Nucleus accumbens (tissue), 56 donors: ENCODE measurements around the gene PRELID3B.

Experiments used
- DNase-seq, 56 donors: peaks; one replicate each; lab custom pipeline; 2025; lab: John Stamatoyannopoulos, UW

PRELID3B gene

DNA sequence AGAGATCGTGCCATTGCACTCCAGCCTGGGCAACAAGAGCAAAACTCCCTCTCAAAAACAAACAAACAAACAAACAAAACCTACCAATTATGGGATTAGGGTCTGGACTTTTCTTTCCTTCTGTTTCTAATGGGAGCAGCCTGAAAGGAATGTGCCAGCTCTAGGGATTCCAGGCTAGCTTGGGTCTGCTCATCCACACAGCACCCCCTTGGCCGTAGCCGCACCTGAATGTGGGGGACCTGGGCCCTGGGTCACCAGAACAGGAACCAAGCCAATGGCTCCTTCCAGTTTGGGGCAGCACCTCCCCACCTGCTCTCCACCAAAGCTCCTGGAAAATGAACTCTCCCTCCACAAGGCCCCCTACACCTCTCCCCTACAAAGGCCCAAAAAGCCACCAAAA is 42.3 kb downstream of the PRELID3B start:
- no peak for DNase-seq

- no peak for DNase-seq
These were observed 43.9 kb downstream of the PRELID3B start for GRCh38 chr20:58998656-58999055.

- DNase-seq, result no peak
These were observed 45.3 kb downstream of the PRELID3B start for GRCh38 chr20:58997141-58997770.

- no peak for DNase-seq
These were observed 46.4 kb downstream of the PRELID3B start for GRCh38 chr20:58996226-58996611.

GRCh38 chr20:58995461-58996225 is 46.9 kb downstream of the PRELID3B start:
- no peak for DNase-seq

DNA sequence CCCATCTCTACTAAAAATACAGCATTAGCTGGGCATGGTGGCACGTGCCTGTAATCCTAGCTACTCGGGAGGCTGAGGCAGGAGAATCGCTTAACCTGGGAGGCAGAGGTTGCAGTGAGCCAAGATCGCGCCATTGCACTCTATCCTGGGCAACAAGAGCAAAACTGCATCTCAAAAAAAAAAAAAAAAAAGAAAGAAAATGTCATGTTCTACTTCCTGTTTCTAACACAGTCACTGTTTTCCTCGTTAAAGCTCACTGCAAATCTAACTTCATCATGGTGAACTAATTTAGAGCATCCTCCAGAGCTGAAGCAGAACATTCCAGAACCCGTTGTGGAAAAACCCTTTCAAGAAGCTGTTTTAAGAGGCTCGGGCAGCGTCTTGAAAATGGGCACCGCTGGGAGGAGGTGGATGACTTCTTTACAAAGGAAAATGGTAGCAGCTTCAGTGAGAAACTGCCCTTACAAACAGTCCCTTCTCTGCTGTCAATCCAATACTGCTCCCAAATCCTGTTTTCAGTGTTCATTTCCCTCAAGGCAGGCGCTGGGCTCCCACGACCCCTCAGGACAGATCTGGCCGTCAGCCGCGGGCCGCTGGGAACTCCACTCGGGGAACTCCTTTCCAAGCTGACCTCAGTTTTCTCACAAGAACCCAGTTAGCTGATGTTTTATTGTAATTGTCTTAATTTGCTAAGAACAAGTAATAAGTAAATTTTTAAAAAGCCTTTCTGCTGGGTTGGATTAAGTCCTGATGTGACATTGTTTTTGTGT is 48.0 kb downstream of the PRELID3B start:
- no peak for DNase-seq

GRCh38 chr20:58993332-58994248 is 49.0 kb downstream of the PRELID3B start:
- DNase-seq, result no peak

DNA sequence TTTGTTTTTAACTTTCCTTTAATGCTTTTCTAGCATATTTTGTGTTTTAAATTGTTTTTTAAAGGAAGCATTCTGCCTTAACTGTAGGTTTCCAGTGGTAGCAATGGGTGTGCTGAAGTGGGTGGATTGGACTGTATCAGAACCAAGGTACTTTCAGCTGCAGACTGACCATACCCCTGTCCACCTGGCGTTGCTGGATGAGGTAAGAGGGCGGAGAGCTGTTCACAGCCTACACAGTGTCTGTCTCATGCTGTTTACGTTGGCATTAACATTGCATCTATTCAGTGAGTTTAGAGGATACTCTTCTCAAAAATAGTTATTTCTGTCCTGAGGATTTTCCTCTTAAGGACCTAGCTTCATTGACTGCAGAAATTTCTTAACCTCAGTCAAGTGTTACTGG is 49.7 kb downstream of the PRELID3B start:
- DNase-seq, result no peak

- no peak for DNase-seq
These were observed 50.9 kb downstream of the PRELID3B start for GRCh38 chr20:58991715-58992114.

GRCh38 chr20:58990651-58991445 is 51.7 kb downstream of the PRELID3B start:
- DNase-seq, result no peak

- DNase-seq, result no peak
These were observed 53.4 kb downstream of the PRELID3B start for GRCh38 chr20:58989196-58989595.

- DNase-seq, result no peak
These were observed 54.1 kb downstream of the PRELID3B start for GRCh38 chr20:58988565-58988882.

DNA sequence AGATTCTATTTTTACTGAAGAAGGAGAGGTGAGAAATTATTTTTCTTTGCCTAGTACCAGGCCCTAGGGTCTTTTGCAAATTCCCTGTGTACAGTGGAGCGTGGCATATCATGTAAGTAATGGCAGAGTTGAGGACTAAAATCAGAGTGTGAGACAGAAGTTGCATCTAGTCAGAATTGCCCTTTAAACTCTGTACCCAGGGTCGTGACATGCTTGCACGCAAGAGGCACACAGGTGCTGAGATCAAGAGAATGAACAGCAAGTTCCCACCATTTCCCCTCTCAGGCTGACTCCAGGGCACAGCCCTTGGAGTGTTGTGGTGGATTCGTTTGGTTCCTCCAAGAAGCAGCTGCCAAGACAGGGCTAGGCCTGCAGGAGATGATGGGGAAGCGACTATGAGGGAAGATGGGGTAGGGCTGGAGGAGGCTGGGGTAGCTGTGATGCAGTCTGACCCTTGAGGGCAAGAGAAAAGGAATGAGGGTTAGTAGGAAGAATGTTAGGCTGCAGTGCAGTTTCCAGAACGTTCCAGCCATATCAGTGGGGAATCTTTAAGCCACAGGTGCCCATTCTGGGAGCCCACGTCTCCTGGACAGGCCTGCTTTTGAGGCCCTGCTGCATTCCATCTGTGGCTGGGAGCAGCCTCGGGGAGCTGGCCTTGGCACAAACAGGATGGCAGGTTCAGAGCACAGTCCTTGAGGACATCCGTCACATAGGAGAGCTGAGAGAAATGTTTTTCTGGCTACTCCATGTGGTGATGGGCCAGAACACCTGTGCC is 54.6 kb downstream of the PRELID3B start:
- DNase-seq, result no peak

DNA sequence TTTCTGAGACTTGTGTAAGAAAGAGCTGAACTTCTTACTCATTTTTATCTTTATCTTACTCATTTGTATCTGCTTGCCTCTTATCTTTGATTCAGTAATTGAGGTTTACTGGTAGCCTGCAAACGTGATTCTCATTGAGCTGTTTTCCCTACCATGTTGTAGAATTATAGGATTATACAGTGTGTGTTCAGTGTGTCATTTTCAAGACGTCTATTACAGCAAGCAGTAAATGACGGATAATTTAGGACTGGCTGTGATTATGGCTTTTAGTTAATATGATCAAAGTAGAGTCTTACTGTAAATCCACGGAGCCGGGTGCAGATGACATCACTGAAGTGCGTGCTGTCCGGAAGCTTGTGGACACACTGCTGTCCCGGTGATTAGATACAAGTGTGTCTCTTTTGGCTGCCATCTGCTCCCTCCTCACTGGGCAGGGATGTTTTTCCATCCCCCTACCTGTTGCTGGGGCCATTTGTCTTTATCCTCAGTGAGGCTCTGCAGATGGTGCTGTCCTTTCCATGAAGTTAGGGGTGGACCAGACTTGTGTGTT is 55.5 kb downstream of the PRELID3B start:
- no peak for DNase-seq

DNA sequence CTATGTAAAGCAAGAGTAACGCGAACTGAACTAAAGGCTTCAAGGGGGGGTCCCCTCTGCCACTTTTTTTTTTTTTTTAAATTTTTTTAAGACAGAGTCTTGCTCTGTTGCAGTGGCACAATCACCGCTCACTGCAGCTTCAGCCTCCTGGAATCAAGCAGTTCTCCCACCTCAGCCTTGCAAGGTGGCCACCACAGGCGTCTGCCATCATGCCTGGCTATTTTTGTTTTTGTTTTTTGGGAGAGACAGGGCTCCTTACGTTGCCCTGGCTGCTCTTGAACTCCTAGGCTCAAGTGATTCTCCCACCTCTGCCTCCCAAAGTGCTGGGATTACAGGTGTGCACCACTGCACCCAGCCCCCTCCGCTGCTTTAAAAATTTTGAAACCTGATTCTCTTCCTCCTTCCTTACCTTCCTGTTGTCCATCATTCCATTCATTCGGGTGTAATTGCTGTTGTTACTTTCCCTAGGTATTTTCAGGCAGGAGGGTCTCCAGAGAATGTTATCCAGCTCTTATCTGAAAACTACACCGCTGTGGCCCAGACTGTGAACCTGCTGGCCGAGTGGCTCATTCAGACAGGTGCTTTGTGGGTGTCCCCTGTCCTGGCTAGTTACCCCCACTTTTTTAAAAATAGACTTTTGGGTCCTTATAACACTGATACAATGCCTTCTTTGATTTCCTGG is 56.2 kb downstream of the PRELID3B start:
- DNase-seq, result no peak

GRCh38 chr20:58985656-58986055 is 56.9 kb downstream of the PRELID3B start:
- DNase-seq, result no peak

- no peak for DNase-seq
These were observed 57.9 kb downstream of the PRELID3B start for GRCh38 chr20:58984691-58985090.
